GM19467 (cell line): Measurements from ENCODE around the gene ZNF236.
"Not testable (repeated sequence)": the region's sequence is repeated elsewhere in the genome, so short reads cannot be mapped to it uniquely, and the experiment has no call there.

Source experiments
- ATAC-seq: cut with Tn5 transposase; IDR thresholded peaks from one replicate; pipeline ENCODE4 v1.9.1; 2021; ENCODE audit warnings: mild to moderate bottlenecking, moderate library complexity; ENCODE audit not compliant: unreplicated experiment

ZNF236 gene

GRCh38 chr18:76938619-76939018, 116.3 kb downstream of the ZNF236 start:
- ATAC-seq = no peak

DNA sequence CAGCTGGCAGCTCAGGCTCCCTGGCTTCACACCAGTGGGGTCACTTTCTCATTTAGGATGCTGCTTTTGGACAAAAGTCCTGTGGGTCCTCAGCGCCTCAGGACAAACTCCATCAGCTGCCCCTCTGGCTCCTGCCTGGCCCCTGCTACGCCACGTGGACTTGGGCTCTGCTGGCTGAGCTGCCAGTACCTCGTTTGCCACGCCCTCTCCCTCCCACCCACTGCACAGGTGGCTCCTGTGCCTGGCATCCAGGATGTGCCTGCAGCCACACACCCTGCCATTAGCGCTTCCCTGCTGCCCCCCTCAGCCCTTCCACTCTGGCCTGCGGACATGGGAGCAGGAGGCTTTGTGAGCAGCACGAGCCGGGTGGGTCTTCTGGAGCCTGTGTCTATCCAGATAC, 118.9 kb downstream of the ZNF236 start:
- ATAC-seq = no peak

DNA sequence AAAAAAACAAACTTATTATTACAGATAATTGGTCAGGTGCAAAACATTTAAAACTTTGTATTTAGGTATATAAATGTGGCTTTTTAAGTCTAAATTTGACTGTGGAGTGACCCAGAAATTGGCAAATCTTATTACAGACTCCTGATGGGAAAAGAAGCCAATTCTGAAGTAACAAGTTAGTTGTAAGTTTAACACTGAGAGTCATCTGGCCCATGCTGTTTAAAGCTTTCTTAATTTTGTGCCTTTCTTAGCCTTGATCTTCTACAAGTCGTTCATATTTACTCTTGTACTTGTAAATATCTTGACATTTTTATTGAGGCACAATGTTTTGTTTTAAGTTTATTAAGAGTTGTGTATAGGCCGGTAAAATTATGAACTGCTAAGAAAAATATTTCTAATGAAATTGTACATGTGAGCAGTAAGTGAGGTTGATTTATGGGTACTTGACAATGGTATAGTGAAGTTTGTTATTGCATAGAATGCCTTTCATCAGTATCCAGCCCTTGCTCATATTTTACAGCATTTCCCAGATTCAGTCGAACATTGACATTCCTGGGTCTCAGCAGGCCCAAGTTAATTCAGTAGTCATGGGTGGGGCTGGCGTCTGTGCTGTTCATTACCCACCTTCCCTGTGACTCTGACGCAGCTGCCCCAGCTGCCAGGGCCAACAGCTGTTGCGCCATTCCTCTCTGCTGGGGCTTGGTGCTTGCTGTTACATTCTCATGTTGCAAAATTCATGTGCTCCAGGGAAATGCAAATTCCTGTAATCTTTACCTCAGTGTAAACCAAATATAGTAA, 121.4 kb downstream of the ZNF236 start:
- no peak for ATAC-seq

DNA sequence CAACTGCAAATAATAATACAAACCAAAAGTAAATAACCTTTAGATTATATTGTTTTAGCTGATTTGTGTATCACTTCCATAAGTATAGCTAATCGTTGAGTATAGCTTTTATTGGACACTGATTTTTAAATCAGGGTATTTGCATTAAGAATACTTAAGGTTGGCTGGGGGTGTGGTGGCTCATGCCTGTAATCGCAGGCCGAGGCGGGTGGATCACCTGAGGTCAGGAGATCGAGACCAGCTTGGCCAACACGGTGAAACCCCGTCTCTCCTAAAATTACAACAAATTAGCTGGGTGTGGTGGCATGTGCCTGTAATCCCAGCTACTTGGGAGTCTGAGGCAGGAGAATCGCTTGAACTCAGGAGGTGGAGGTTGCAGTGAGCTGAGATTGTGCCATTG, 122.0 kb downstream of the ZNF236 start:
- not testable (repeated sequence) for ATAC-seq

DNA sequence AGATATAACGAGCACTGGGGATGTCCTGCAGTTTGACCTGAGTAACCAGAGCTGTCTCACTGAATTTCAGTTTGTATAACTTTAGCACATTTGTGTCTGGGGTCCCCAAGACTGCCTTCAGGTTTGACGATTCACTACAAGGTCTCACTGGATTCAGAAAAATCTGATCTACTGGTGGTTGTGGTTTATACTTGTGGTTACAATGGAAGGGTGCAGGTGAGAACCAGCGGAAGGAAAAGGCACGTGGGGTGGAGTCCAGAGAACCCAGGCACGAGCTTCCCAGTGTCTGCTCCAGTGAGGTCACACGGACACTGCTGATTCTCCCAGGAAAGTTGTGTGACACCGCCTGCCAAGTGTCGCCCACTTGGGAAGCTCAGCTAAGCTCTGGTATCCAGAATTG, 126.0 kb downstream of the ZNF236 start:
- ATAC-seq = no peak

DNA sequence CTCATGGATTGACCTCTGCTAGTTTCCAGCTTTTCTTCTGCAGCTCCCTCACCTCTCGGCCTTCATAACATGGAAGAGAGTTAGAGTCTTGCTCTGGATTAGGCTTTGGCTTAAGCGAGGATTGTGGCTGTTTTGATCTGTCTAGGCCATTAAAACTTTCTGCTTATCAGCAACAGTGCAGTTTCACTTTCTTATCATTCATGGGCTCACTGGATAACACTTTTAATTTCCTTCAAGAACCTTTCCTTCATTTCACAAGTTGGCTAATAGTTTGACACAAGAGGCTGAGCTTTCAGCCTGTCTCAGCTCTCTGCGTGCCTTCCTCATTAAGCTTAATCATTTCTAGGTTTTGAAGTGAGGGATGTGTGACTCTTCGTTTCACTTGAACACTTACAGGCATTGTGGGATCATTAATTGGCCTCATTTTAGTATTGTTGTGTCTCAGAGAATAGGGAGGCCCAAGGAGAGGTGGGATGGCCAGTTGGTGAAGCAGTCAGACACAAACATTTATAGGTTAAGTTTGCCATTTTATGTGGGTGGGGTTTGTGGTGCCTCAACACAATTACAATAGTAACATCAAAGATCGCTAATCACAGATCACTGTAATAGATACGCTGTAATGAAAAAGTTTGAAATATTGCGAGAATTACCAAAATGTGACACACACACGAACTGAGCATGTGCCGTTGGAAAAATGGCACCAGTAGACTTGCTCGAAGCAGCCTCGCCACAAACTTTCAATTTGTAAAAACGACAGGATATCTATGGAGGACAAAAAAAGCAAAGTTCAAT, 129.3 kb downstream of the ZNF236 start:
- ATAC-seq = no peak

DNA sequence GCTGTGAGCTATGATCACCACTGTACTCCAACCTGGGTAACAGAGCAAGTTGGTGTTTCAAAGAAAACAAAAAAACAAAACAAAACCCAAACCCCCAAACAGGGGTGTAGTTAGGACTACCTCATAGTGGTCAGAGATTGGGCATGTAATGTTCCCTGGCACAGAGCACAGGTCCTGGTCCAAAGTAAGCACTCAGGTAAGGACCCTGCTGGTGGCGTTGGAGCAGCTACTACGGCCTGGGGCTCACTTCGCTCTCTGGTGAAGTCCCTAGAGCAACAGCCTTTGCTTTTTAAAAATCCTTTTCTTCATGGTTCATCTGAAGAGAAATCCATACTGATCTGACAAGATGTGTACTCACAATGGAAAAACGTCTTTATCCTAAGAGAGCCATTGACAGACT, 130.4 kb downstream of the ZNF236 start:
- no peak for ATAC-seq

DNA sequence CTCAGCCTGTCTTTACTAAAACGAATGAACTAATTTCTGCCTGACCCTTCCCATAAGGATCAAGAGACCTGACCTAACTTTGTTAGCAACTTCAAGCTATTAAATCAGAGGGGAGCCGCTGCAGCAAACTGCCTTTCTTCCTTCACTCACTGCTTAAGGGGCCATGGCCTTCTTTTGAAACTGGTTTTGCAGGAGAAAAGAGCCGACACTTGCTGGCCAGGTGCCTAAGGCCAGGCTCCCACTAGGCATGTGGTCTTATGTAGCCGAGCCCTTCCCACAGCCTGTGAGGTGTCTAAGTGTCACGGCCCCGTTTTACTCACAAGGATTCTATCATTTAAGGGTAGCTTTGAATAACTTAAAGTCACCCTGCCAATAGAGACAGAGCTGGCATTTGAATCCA, 130.8 kb downstream of the ZNF236 start:
- no peak for ATAC-seq

- no peak for ATAC-seq
Observed at GRCh38 chr18:76953583-76954233, 131.4 kb downstream of the ZNF236 start.

- no peak for ATAC-seq
Observed at GRCh38 chr18:76955524-76956170, 133.3 kb downstream of the ZNF236 start.

GRCh38 chr18:76956648-76957047, 134.3 kb downstream of the ZNF236 start:
- ATAC-seq = no peak

GRCh38 chr18:76957384-76958355, 135.3 kb downstream of the ZNF236 start:
- no peak for ATAC-seq

GRCh38 chr18:76958692-76959341, 136.5 kb downstream of the ZNF236 start:
- ATAC-seq = no peak

DNA sequence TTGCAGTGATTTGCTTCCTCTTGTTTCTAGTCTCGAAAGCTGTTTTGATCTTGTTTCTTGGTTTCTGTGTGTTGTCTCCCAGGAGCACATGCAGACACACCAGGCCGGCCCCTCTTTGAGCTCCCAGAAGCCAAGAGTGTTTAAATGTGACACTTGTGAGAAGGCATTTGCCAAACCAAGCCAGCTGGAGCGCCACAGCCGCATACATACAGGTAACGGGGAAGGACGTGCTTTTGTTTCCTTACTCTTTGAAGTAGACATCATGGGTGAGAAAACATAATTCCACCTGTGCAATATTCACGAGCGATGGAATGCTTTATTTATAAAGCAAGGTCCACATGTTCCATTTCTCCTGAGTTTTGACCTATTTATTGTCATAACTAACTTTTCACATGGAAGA, 137.2 kb downstream of the ZNF236 start:
- no peak for ATAC-seq

GRCh38 chr18:76960528-76961035, 138.2 kb downstream of the ZNF236 start:
- ATAC-seq = no peak

DNA sequence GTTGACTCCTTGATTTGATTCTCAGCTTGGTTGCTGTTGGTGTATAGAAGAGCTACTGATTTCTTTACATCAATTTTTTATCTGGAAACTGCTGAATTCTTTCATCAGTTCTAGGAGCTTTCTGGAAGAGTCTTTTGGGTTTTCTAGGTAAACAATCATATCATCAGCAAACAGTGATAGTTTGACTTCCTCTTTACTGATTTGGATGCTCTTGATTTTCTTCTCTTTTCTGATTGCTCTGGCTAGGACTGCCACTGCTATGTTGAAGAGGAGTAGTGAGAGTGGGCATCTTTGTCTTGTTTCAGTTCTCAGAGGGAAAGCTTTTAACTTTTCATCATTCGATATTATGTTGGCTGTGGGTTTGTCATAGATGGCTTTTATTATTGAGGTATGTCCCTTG, 140.5 kb downstream of the ZNF236 start:
- no peak for ATAC-seq

GRCh38 chr18:76963936-76964335, 141.6 kb downstream of the ZNF236 start:
- no peak for ATAC-seq

GRCh38 chr18:76965555-76966151, 143.3 kb downstream of the ZNF236 start:
- not testable (repeated sequence) for ATAC-seq

- not testable (repeated sequence) for ATAC-seq
Observed at GRCh38 chr18:76967299-76967698, 144.9 kb downstream of the ZNF236 start.
